GM12801 (cell line): ENCODE results near the gene DTL.

Experiments
- TF ChIP-seq, protein P1 (sequence below): IDR thresholded peaks from one replicate; pipeline ENCODE4 v1.5.1; 2011; ENCODE audit warnings: control low read depth; ENCODE audit not compliant: insufficient read length; ENCODE audit errors: extremely low read depth

The DTL gene

DNA sequence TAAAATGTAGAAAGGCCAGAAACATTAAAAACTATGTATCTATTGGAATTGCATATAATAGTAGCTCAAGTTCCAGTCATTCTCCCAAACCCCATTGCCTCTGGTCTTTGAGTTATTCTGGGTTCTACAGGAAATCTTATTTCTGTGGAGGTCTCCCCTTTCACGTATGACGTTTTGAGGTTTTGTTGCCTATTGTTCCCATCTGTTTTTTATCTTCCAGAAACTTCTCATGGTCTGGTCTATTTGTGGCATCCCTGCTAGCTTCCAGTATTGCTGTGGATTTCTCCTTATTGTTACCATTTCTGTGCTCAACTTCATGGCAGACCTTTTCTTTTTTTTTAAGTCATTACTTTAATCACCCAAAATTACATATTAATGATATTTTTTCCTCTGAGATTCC lies 43.3 kb downstream of the DTL start:
- TF ChIP-seq, protein P1, sequence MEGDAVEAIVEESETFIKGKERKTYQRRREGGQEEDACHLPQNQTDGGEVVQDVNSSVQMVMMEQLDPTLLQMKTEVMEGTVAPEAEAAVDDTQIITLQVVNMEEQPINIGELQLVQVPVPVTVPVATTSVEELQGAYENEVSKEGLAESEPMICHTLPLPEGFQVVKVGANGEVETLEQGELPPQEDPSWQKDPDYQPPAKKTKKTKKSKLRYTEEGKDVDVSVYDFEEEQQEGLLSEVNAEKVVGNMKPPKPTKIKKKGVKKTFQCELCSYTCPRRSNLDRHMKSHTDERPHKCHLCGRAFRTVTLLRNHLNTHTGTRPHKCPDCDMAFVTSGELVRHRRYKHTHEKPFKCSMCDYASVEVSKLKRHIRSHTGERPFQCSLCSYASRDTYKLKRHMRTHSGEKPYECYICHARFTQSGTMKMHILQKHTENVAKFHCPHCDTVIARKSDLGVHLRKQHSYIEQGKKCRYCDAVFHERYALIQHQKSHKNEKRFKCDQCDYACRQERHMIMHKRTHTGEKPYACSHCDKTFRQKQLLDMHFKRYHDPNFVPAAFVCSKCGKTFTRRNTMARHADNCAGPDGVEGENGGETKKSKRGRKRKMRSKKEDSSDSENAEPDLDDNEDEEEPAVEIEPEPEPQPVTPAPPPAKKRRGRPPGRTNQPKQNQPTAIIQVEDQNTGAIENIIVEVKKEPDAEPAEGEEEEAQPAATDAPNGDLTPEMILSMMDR, result no peak

DNA sequence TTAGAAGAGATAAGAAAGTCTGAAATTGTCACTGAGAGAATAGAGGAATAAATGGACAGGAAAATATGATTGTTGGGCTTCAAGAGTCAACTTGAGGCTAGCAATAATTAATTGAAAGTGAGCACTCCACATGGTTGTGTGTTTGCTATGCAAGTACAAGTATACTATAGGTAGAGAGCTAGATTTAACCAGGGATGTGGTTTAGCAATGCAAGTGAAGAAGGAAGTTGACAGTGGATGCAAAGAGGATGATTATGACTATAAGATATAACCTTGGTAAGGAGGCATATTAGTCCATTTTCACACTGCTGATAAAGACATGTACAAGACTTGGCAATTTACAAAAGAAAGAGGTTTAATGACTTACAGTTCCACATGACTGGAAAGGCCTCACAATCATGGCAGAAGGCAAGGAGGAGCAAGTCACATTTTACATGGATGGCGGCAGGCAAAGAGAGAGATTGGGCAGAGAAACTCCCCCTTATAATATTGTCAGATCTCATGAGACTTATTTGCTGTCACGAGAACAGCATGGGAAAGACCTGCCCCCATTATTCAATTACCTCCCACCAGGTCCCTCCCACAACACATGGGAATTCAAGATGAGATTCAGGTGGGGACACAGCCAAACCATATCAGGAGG lies 47.3 kb downstream of the DTL start:
- TF ChIP-seq, protein P1, result no peak

DNA sequence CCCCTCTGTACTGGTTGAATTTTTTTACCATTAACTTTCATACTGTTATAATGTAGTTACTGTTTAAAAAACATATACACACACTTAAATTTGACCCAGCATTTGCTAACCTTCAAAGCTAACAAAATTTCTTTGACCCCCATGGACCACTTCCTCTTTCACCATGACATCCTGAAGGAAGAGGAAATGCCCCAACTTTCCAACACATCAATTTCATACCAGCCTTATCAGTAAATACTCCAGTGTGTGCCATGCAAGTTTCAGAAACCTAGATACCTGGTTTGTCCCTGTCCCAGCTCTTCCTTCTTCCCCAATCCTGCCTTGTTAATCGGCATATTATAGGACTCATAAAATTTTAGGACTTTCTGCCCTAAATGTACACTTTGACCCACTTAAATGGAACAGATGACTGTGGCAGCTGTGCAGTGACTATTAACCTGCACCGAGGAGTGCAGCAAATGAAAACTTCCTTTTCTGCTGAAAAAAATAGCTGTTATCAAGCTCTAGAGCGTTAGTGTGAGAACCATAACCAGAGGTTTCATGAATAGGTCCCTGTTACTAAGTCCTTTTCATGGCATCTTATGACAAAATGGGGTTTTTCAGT lies 54.1 kb downstream of the DTL start:
- TF ChIP-seq, protein P1, result no peak

DNA sequence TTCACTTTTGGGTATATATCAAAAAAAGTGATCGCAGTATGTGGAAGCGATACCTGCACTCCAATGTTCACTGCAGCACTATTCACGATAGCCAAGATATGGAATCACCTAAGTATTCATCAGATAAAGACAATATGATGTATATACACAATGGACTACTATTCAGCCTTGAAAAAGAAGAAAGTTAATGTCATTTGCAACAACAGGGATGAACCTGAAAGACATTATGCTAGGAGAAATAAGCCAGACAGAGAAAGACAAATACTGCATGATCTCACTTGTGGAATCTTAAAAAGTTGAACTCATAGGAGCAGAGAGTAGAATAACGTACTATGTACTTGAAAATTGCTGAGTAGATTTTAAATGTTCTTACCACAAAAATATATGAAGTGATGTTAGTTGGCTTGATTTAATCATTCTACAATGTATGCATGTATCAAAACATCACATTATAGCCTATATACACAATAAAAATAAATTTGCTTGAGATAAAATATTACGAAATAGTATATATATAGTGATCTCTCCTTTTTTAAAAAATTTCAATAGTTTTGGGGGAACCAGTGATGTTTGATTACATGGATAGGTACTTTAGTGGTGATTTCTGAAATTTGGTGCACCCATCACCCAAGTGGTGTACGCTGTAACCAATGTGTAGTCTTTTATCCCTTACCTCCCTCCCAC lies 56.0 kb downstream of the DTL start:
- TF ChIP-seq, protein P1, result no peak

DNA sequence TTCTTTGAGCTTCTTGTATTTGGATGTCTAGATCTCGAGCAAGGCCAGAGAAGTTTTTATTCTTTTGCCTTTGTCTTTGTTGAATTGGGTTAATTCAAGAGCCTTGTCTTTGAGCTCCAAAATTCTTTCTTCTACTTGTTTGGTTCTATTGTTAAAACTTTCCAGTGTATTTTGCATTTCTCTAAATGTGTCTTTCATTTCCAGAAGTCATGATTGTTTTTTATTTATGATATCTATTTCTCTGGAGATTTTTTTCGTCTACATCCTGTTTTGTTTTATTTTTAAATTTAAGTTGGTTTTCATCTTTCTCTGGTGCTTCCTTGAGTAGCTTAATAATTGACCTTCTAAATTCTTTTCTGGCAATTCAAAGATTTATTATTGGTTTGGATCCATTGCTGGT lies 61.8 kb downstream of the DTL start:
- TF ChIP-seq, protein P1, result no peak

DNA sequence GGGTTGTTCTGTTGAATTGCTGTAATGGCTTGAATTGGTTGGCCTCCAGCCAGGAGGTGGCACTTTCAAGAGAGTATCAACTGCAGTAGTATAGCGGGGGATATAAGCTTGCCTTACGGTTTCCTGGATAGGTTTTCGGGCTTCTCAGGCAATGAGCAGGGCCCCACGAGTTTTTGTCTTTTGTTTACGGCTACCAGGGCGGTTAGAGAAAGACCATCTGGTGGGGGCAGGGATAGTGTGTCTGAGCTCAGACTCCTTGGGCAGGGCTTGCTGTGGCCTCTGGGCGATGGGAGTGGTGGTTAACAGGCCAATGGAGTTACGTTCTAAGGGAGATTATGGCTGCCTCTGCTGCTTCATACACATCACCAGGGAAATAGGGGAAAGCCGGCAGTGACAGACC lies 62.8 kb downstream of the DTL start:
- TF ChIP-seq, protein P1, result no peak

DNA sequence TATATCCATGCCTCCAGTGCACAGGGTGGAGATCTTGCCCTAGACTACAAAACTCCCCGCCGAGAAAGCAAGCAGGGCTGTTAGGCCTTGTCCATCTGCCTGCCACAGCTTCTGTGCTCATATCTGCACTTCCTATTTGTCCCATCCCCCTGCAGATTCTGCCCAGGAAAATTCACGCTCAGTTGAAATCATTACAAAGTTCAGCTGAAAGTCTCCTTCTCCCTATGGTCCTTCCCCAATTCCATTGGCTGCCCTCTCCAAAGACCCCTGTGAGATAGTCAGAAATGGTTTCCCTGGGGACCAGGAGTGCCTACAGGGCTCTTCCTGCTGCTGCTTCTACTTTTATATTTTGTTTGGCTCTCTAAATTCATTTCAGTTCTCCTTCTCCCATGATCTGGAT lies 63.2 kb downstream of the DTL start:
- TF ChIP-seq, protein P1, result no peak
